Erythroblast (primary cell): ENCODE data around the gene STH.

Experiments used
- GATA1 ChIP-seq: IDR thresholded peaks from 2 replicates; pipeline ENCODE4 v1.6.1; 2011; ENCODE audit warnings: low read depth, mild to moderate bottlenecking, control low read depth, low read length, moderate library complexity
- POLR2A ChIP-seq: IDR thresholded peaks from 2 replicates; pipeline ENCODE4 v1.6.1; 2011; ENCODE audit warnings: mild to moderate bottlenecking, low read length

DNA sequence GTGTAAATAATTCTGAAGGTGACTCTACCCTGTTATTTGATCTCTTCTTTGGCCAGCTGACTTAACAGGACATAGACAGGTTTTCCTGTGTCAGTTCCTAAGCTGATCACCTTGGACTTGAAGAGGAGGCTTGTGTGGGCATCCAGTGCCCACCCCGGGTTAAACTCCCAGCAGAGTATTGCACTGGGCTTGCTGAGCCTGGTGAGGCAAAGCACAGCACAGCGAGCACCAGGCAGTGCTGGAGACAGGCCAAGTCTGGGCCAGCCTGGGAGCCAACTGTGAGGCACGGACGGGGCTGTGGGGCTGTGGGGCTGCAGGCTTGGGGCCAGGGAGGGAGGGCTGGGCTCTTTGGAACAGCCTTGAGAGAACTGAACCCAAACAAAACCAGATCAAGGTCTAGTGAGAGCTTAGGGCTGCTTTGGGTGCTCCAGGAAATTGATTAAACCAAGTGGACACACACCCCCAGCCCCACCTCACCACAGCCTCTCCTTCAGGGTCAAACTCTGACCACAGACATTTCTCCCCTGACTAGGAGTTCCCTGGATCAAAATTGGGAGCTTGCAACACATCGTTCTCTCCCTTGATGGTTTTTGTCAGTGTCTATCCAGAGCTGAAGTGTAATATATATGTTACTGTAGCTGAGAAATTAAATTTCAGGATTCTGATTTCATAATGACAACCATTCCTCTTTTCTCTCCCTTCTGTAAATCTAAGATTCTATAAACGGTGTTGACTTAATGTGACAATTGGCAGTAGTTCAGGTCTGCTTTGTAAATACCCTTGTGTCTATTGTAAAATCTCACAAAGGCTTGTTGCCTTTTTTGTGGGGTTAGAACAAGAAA is 5.1 kb downstream of the STH start:
- TF ChIP-seq POLR2A, result no peak
- no peak for TF ChIP-seq GATA1
